GM12878 (cell line): ENCODE data around the gene TMEM176B. TPM values are rescaled to one million over a fixed set of nuclear protein-coding genes. Genes with fewer than 3 reads are reported as not detected.

Source experiments
- ATAC-seq: fragments of 200-7000 bp; cut with Tn5 transposase; 3 replicates; pipeline ENCODE4 v1.9.1; 2020; ENCODE audit warnings: mild to moderate bottlenecking, moderate library complexity
- BruUV-seq: library from RNA; stranded (reverse); fragments of 400-500 nt; replicated peaks from 2 replicates; lab custom pipeline; 2021; lab: Mats Ljungman, UMichigan
- CTCF ChIA-PET: fragments of 300-600 bp; sonication (Branson Sonifier 250); formaldehyde crosslinking; extraction: SDS; loops from one replicate; lab custom pipeline; 2021; ENCODE audit warnings: inconsistent platforms; lab: Yijun Ruan, JAX
- POLR2A ChIA-PET: fragments of 350-600 bp; formaldehyde crosslinking; extraction: SDS; loops from one replicate; lab custom pipeline; 2021; ENCODE audit warnings: inconsistent platforms; lab: Charles Lee
- RAD21 ChIA-PET: fragments of 300-600 bp; sonication (Branson Sonifier 250); formaldehyde crosslinking; loops from one replicate; lab custom pipeline; 2023; ENCODE audit warnings: antibody characterized with exemption; ENCODE audit not compliant: unreplicated experiment; lab: Charles Lee
- SMC1A ChIA-PET: fragments of 300-600 bp; sonication (Branson Sonifier 250); formaldehyde crosslinking; loops from one replicate; lab custom pipeline; 2023; ENCODE audit not compliant: unreplicated experiment, uncharacterized antibody; lab: Charles Lee
- DNase-seq: peaks from one replicate; pipeline ENCODE4 v3.0.0-alpha.2; 2011; ENCODE audit warnings: low read depth, low spot score
- FAIRE-seq: peaks from 3 replicates; lab custom pipeline; 2011; peaks lifted over from hg19 to GRCh38; lab: Jason Lieb, UNC
- H2AFZ ChIP-seq: 2 replicates; pipeline ENCODE4 v1.6.0; 2011; ENCODE audit warnings: low read depth, low read length, control low read depth; ENCODE audit not compliant: control insufficient read depth
- H3K27ac ChIP-seq: 2 replicates; pipeline ENCODE4 v1.5.1; 2011; ENCODE audit warnings: control low read depth; ENCODE audit not compliant: control insufficient read depth, insufficient read depth
- H3K27me3 ChIP-seq, 2 experiments: replicated peaks in 1 of 2; 2 replicates each; pipeline versions ENCODE4 v1.6.0 to v1.6.1; 2011; ENCODE audit warnings: low read length in 1 of 2; ENCODE audit not compliant: control insufficient read depth in 2 of 2, insufficient read depth in 2 of 2
- H3K36me3 ChIP-seq, 2 experiments: 2 replicates each; pipeline ENCODE4 v1.5.1; 2011; ENCODE audit warnings: low read length in 1 of 2; ENCODE audit not compliant: control insufficient read depth in 2 of 2, insufficient read depth in 2 of 2
- H3K4me1 ChIP-seq: 2 replicates; pipeline ENCODE4 v1.6.1; 2011; ENCODE audit warnings: mild to moderate bottlenecking, low read length, moderate library complexity, mixed read lengths; ENCODE audit not compliant: control insufficient read depth, insufficient read depth
- H3K4me2 ChIP-seq: 2 replicates; pipeline ENCODE4 v1.6.0; 2011; ENCODE audit warnings: control low read depth; ENCODE audit not compliant: control insufficient read depth, insufficient read depth
- H3K4me3 ChIP-seq: fragments of 200-600 bp; sonication (generic); 2 replicates; pipeline ENCODE4 v1.5.1; 2016
- H3K79me2 ChIP-seq: 2 replicates; pipeline ENCODE4 v1.6.0; 2011; ENCODE audit warnings: low read length; ENCODE audit not compliant: control insufficient read depth, insufficient read depth
- H3K9ac ChIP-seq: 2 replicates; pipeline ENCODE4 v1.8.0; 2011; ENCODE audit warnings: low read length, control low read depth, mixed read lengths; ENCODE audit not compliant: control insufficient read depth, insufficient read depth
- H3K9me3 ChIP-seq: replicated peaks from 3 replicates; pipeline ENCODE4 v1.5.1; 2011; ENCODE audit warnings: mild to moderate bottlenecking, low read length; ENCODE audit not compliant: control insufficient read depth, insufficient read depth
- H4K20me1 ChIP-seq: 2 replicates; pipeline ENCODE4 v1.6.0; 2011; ENCODE audit not compliant: control insufficient read depth, insufficient read depth
- GABPA ChIP-seq: IDR thresholded peaks from 2 replicates; pipeline ENCODE4 v1.6.1; 2014; ENCODE audit warnings: antibody characterized with exemption, low read depth, mild to moderate bottlenecking, inconsistent platforms
- HDGF ChIP-seq: fragments of 450-650 bp; IDR thresholded peaks from 2 replicates; pipeline ENCODE4 v1.6.1; 2016; ENCODE audit warnings: antibody characterized with exemption
- KLF5 ChIP-seq: fragments of 450-650 bp; IDR thresholded peaks from 2 replicates; pipeline ENCODE4 v1.6.1; 2014; ENCODE audit warnings: mild to moderate bottlenecking; ENCODE audit not compliant: partially characterized antibody
- SUZ12 ChIP-seq: fragments of 200-600 bp; sonication (generic); IDR thresholded peaks from one replicate; pipeline ENCODE4 v1.6.1; 2018; ENCODE audit warnings: antibody characterized with exemption, mild to moderate bottlenecking; ENCODE audit not compliant: unreplicated experiment
- TCF3 ChIP-seq: IDR thresholded peaks from 2 replicates; pipeline ENCODE4 v1.6.1; 2012; ENCODE audit warnings: low read depth, mild to moderate bottlenecking, low read length, borderline replicate concordance; ENCODE audit not compliant: insufficient read depth
- TCF7 ChIP-seq: IDR thresholded peaks from 2 replicates; pipeline ENCODE4 v1.6.1; 2014; ENCODE audit warnings: antibody characterized with exemption, borderline replicate concordance
- ZBTB4 ChIP-seq: fragments of 450-650 bp; formaldehyde crosslinking; IDR thresholded peaks from 2 replicates; pipeline ENCODE4 v1.4.0; 2022; ENCODE audit warnings: mild to moderate bottlenecking, moderate library complexity
- ZNF217 ChIP-seq: fragments of 450-650 bp; IDR thresholded peaks from 2 replicates; pipeline ENCODE4 v1.6.1; 2017; ENCODE audit warnings: antibody characterized with exemption, mild to moderate bottlenecking
- ZNF384 ChIP-seq: IDR thresholded peaks from 2 replicates; pipeline ENCODE4 v1.6.1; 2012; ENCODE audit warnings: low read depth, mild to moderate bottlenecking, low read length, improper control_type of control experiment, borderline replicate concordance
- ZSCAN29 ChIP-seq: fragments of 450-650 bp; IDR thresholded peaks from 2 replicates; pipeline ENCODE4 v1.6.1; 2017; ENCODE audit warnings: mild to moderate bottlenecking, moderate library complexity
- ZZZ3 ChIP-seq: IDR thresholded peaks from 2 replicates; pipeline ENCODE4 v1.6.1; 2011; ENCODE audit warnings: low read depth; ENCODE audit not compliant: control insufficient read depth, insufficient read length
- WGBS: methylation state at CpG from one replicate; pipeline ENCODE4 v1.1.6; 2016; ENCODE audit warnings: low lambda C conversion rate; ENCODE audit not compliant: insufficient replicate concordance, insufficient coverage; ENCODE audit errors: missing lambda C conversion rate; 5-methylcytosine and 5-hydroxymethylcytosine counted together
- in situ Hi-C: fragments of 300-500 bp; cut with MboI; formaldehyde crosslinking; loops from 9 replicates; pipeline ENCODE4 v1.14.3; 2018; ENCODE audit warnings: mixed read lengths
- intact Hi-C: fragments of 100-400 bp; cut with micrococcal nuclease; formaldehyde crosslinking; loops from one replicate; pipeline ENCODE4 v1.14.2; 2022; ENCODE audit not compliant: unreplicated experiment
- polyA plus RNA-seq, 11 experiments: library from polyadenylated mRNA; depleted of rRNA in 4 of 11; unstranded in 6 of 11; stranded (reverse) in 5 of 11; fragments of >200 nt; fragmentation: Nextera tagmentation in 4 of 11; fragmentation: Illumina TruSeq in 1 of 11; extraction: Ambion mirVana in 4 of 11; extraction: Trizol in 1 of 11; gene quantifications; 1 replicate in 1 of 11; 2 replicates in 10 of 11; pipeline versions ENCODE4 v1.2.1 to v1.2.3, GENCODE V29; 2011 to 2016; ENCODE audit warnings: inconsistent platforms in 2 of 11, missing spikeins in 2 of 11, low read depth in 1 of 11
- total RNA-seq, 4 experiments: library from RNA; depleted of rRNA in 3 of 4; stranded (reverse); fragments of >200 nt in 3 of 4; fragmentation: Illumina TruSeq in 1 of 4; extraction: Trizol in 1 of 4; gene quantifications; 2 replicates each; pipeline versions ENCODE4 v1.2.1 to v1.2.3, GENCODE V29; 2013 to 2021

TMEM176B gene
- total and polyA plus RNA-seq, 10 of the 15 experiments (the other 5 are each of a cell fraction or from before 2014, with no cell fraction given), result 0.05 to 0.40 (median 0.20) TPM; not detected in 4

- no peak overlapping the region for H3K4me2 ChIP-seq
- ATAC-seq (no peak), FAIRE-seq (no peak), DNase-seq (no peak)
- no peak overlapping the region for H3K27ac ChIP-seq
- BruUV-seq, result no TSS peak
- 37% methylated on average over 11 of the region's 12 CpGs for WGBS
- H3K79me2 ChIP-seq, result no peaks in the 10 kb centered on the region
- CTCF ChIA-PET, result interaction anchor here (1.6 kb wide), 1 partner anchor 23 kb away, joined by 4 read pairs; no protein-coding TSS in a partner anchor
- H3K27me3 ChIP-seq, result peaks cover 8 to 14% of the 10 kb centered on the region in 2 experiments; a peak in 3 of 4 replicates
- no peak overlapping the region for H3K9ac ChIP-seq
- no peak overlapping the region for H3K4me3 ChIP-seq
- RAD21 ChIA-PET, result no interaction called here
- POLR2A ChIA-PET, result no interaction called here
- no peaks in the 10 kb centered on the region for H3K36me3 ChIP-seq
- intact Hi-C loops (no loop called here), in situ Hi-C loops (no loop called here)
- H2AFZ ChIP-seq, result no peak overlapping the region
- no peaks in the 10 kb centered on the region; the same call in 2 of the 3 replicates for H3K9me3 ChIP-seq
- TF ChIP-seq ZNF217, result no peak
- no peak for TF ChIP-seq GABPA
- no peak for TF ChIP-seq TCF7
- H3K4me1 ChIP-seq, result no peaks in the 10 kb centered on the region
- H4K20me1 ChIP-seq, result no peaks in the 10 kb centered on the region
- SMC1A ChIA-PET, result interaction anchor here (0.6 kb wide), 1 partner anchor 9 kb away, joined by 3 read pairs; no protein-coding TSS in a partner anchor
Observed at GRCh38 chr7:150801946-150802771, 2.0 kb upstream of the TMEM176B start.

GRCh38 chr7:150801242-150801945 is 1.2 kb upstream of the TMEM176B start:
- no peak for ATAC-seq
- no peaks in the 10 kb centered on the region; the same call in 2 of the 3 replicates for H3K9me3 ChIP-seq
- H3K27me3 ChIP-seq, result peaks cover 8 to 14% of the 10 kb centered on the region in 2 experiments; a peak in 3 of 4 replicates
- no peak overlapping the region for H3K4me3 ChIP-seq
- H2AFZ ChIP-seq, result no peak overlapping the region
- no peaks in the 10 kb centered on the region for H4K20me1 ChIP-seq
- SMC1A ChIA-PET, result no interaction called here
- no peaks in the 10 kb centered on the region for H3K36me3 ChIP-seq
- CTCF ChIA-PET, result no interaction called here
- DNase-seq, result no peak
- no peak for FAIRE-seq
- no TSS peak for BruUV-seq
- POLR2A ChIA-PET, result no interaction called here
- H3K9ac ChIP-seq, result no peak overlapping the region
- WGBS, result 23% methylated on average over 26 of the region's 26 CpGs
- in situ Hi-C loops, result no loop called here
- no peak overlapping the region for H3K4me2 ChIP-seq
- no peaks in the 10 kb centered on the region for H3K79me2 ChIP-seq
- RAD21 ChIA-PET, result no interaction called here
- intact Hi-C loops, result no loop called here
- no peak overlapping the region for H3K27ac ChIP-seq
- H3K4me1 ChIP-seq, result no peaks in the 10 kb centered on the region
- TF ChIP-seq KLF5 (no peak), SUZ12 (peak; percentile 16), HDGF (no peak), ZBTB4 (CRISPR knock-in tag) (no peak), ZSCAN29 (no peak), ZZZ3 (no peak), TCF3 (no peak), ZNF384 (no peak)
